ENCODE measurements around the gene WASHC3.
"Not testable (repeated sequence)": the region's sequence is repeated elsewhere in the genome, so short reads cannot be mapped to it uniquely, and the experiment has no call there.

The WASHC3 gene

GRCh38 chr12:102050660-102051430 lies 10.9 kb downstream of the WASHC3 start:
- DNase-seq = no peak

GRCh38 chr12:102043928-102044327 lies 17.9 kb downstream of the WASHC3 start:
- no peak for DNase-seq

- no peak for DNase-seq
These were observed 27.6 kb downstream of the WASHC3 start for GRCh38 chr12:102033991-102034745.

- DNase-seq = no peak
These were observed 29.9 kb downstream of the WASHC3 start for GRCh38 chr12:102031852-102032251.

GRCh38 chr12:102029141-102029540 lies 32.6 kb downstream of the WASHC3 start:
- no peak for DNase-seq

GRCh38 chr12:102026728-102027127 lies 35.1 kb downstream of the WASHC3 start:
- DNase-seq = no peak

- DNase-seq = no peak
These were observed 37.0 kb downstream of the WASHC3 start for GRCh38 chr12:102024765-102025164.

GRCh38 chr12:102023343-102023930 lies 38.4 kb downstream of the WASHC3 start:
- no peak for DNase-seq

GRCh38 chr12:102022286-102022685 lies 39.5 kb downstream of the WASHC3 start:
- no peak for DNase-seq

GRCh38 chr12:102021540-102022246 lies 40.1 kb downstream of the WASHC3 start:
- DNase-seq = no peak

GRCh38 chr12:102018607-102019006 lies 43.2 kb downstream of the WASHC3 start:
- not testable (repeated sequence) for DNase-seq

GRCh38 chr12:102016472-102016871 lies 45.3 kb downstream of the WASHC3 start:
- DNase-seq = no peak

- DNase-seq = no peak
These were observed 51.4 kb downstream of the WASHC3 start for GRCh38 chr12:102010265-102010994.

- DNase-seq = no peak
These were observed 52.0 kb downstream of the WASHC3 start for GRCh38 chr12:102009796-102010195.

GRCh38 chr12:102008615-102009126 lies 53.1 kb downstream of the WASHC3 start:
- no peak for DNase-seq

- no peak for DNase-seq
These were observed 56.5 kb downstream of the WASHC3 start for GRCh38 chr12:102005256-102005655.

- DNase-seq = no peak
These were observed 64.7 kb downstream of the WASHC3 start for GRCh38 chr12:101997102-101997501.

- DNase-seq = no peak
These were observed 66.1 kb downstream of the WASHC3 start for GRCh38 chr12:101995684-101996083.

- DNase-seq = no peak
These were observed 69.7 kb downstream of the WASHC3 start for GRCh38 chr12:101992091-101992490.

- no peak for DNase-seq
These were observed 79.5 kb downstream of the WASHC3 start for GRCh38 chr12:101982307-101982706.

- no peak for DNase-seq
These were observed 79.9 kb downstream of the WASHC3 start for GRCh38 chr12:101981868-101982267.

- DNase-seq = no peak
These were observed 93.0 kb downstream of the WASHC3 start for GRCh38 chr12:101968770-101969169.
